SK-N-SH treated with all-trans-retinoic acid at 6 μM for 48 hours (cell line): ENCODE results near the gene ULK3.

ENCODE experiments used
- ATAC-seq: fragments of 200-7000 bp; cut with Tn5 transposase; 3 replicates; pipeline ENCODE4 v1.9.1; 2020; ENCODE audit warnings: mild to moderate bottlenecking, moderate library complexity
- ARNTL ChIP-seq: fragments of 450-650 bp; formaldehyde crosslinking; IDR thresholded peaks from 2 replicates; pipeline ENCODE4 v1.5.0; 2020; ENCODE audit warnings: low read depth, mild to moderate bottlenecking, moderate library complexity, borderline replicate concordance
- BACH2 ChIP-seq: fragments of 250-450 bp; sonication (Bioruptor Pico); IDR thresholded peaks from 2 replicates; pipeline ENCODE4 v1.9.0; 2021; ENCODE audit warnings: mild to moderate bottlenecking, borderline replicate concordance
- ESRRG ChIP-seq: fragments of 250-450 bp; sonication (Bioruptor Pico); IDR thresholded peaks from 2 replicates; pipeline ENCODE4 v1.6.1; 2021; ENCODE audit warnings: mild to moderate bottlenecking
- GLIS3 ChIP-seq: fragments of 250-450 bp; sonication (Bioruptor Pico); IDR thresholded peaks from 2 replicates; pipeline ENCODE4 v1.5.0; 2020; ENCODE audit warnings: mild to moderate bottlenecking, moderate library complexity
- ISL1 ChIP-seq: fragments of 250-450 bp; sonication (Bioruptor Pico); IDR thresholded peaks from 2 replicates; pipeline ENCODE4 v2.1.2; 2022; ENCODE audit warnings: mild to moderate bottlenecking, moderate library complexity
- OSR1 ChIP-seq: fragments of 250-450 bp; sonication (Bioruptor Pico); IDR thresholded peaks from 2 replicates; pipeline ENCODE4 v1.8.0; 2022; ENCODE audit warnings: moderate library complexity, mild to moderate bottlenecking, inconsistent platforms
- PPARA ChIP-seq: fragments of 250-450 bp; sonication (Bioruptor Pico); IDR thresholded peaks from 2 replicates; pipeline ENCODE4 v1.5.0; 2020; ENCODE audit warnings: mild to moderate bottlenecking, borderline replicate concordance
- RARB ChIP-seq: fragments of 250-450 bp; sonication (Bioruptor Pico); IDR thresholded peaks from 2 replicates; pipeline ENCODE4 v1.8.0; 2021; ENCODE audit warnings: mild to moderate bottlenecking, moderate library complexity
- TCF4 ChIP-seq: fragments of 250-450 bp; sonication (Bioruptor Pico); IDR thresholded peaks from 2 replicates; pipeline ENCODE4 v1.8.0; 2021; ENCODE audit warnings: mild to moderate bottlenecking, moderate library complexity, borderline replicate concordance
- TOX ChIP-seq: fragments of 250-450 bp; sonication (Bioruptor Pico); IDR thresholded peaks from 2 replicates; pipeline ENCODE4 v1.8.0; 2021; ENCODE audit warnings: mild to moderate bottlenecking, moderate library complexity, borderline replicate concordance
- ZC3H10 ChIP-seq: fragments of 250-450 bp; sonication (Bioruptor Pico); IDR thresholded peaks from 2 replicates; pipeline ENCODE4 v1.5.1; 2021; ENCODE audit warnings: mild to moderate bottlenecking, moderate library complexity
- ZFP3 ChIP-seq: fragments of 250-450 bp; sonication (Bioruptor Pico); IDR thresholded peaks from 2 replicates; pipeline ENCODE4 v1.5.0; 2020; ENCODE audit warnings: mild to moderate bottlenecking, moderate library complexity
- ZFP30 ChIP-seq: fragments of 450-650 bp; formaldehyde crosslinking; IDR thresholded peaks from 2 replicates; pipeline ENCODE4 v1.5.0; 2022; ENCODE audit warnings: mild to moderate bottlenecking, moderate library complexity
- ZNF565 ChIP-seq: fragments of 450-650 bp; formaldehyde crosslinking; conservative IDR thresholded peaks from 2 replicates; pipeline ENCODE4 v1.5.0; 2020; ENCODE audit warnings: low read depth, mild to moderate bottlenecking, moderate library complexity
- ZNF70 ChIP-seq: fragments of 450-650 bp; formaldehyde crosslinking; IDR thresholded peaks from 2 replicates; pipeline ENCODE4 v1.5.0; 2020; ENCODE audit warnings: mild to moderate bottlenecking, moderate library complexity
- ZNF8 ChIP-seq: fragments of 450-650 bp; formaldehyde crosslinking; IDR thresholded peaks from 2 replicates; pipeline ENCODE4 v1.5.0; 2020; ENCODE audit warnings: mild to moderate bottlenecking, moderate library complexity
- TF ChIP-seq, protein P1 (sequence below): fragments of 250-450 bp; sonication (Bioruptor Pico); IDR thresholded peaks from 2 replicates; pipeline ENCODE4 v1.8.0; 2021; ENCODE audit warnings: low read depth, mild to moderate bottlenecking, moderate library complexity, borderline replicate concordance
- TF ChIP-seq, protein P2 (sequence below): fragments of 250-450 bp; sonication (Bioruptor Pico); IDR thresholded peaks from 2 replicates; pipeline ENCODE4 v1.5.1; 2020; ENCODE audit warnings: low read depth, mild to moderate bottlenecking, moderate library complexity
- TF ChIP-seq, protein P3 (sequence below): fragments of 250-450 bp; sonication (Bioruptor Pico); IDR thresholded peaks from 2 replicates; pipeline ENCODE4 v1.5.1; 2021; ENCODE audit warnings: mild to moderate bottlenecking, moderate library complexity
- TF ChIP-seq, protein P4 (sequence below): fragments of 250-450 bp; sonication (Bioruptor Pico); IDR thresholded peaks from 2 replicates; pipeline ENCODE4 v1.8.0; 2020; ENCODE audit warnings: mild to moderate bottlenecking, moderate library complexity, borderline replicate concordance

The ULK3 gene

DNA sequence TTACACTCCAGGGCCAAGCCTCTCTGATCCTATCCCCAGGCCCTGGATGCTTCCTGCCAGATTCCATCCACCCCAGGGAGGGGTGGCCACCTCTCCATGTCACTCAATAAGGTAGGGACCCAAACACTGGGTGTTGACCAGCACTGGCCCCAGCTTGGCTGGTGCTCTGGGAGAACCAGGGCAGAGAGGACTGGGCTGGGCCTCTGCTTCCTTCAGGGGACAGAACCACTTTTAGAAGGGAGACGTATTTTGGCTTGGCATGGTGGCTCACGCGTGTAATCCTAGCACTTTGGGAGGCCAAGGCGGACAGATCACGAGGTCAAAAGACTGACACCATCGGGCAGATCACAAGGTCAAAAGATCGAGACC is 21.2 kb downstream of the ULK3 start:
- TF ChIP-seq ZNF8 (CRISPR knock-in tag): no peak
- no peak for TF ChIP-seq ARNTL (CRISPR knock-in tag)
- no peak for TF ChIP-seq RARB (CRISPR knock-in tag)
- TF ChIP-seq ZC3H10 (CRISPR knock-in tag): no peak
- TF ChIP-seq, protein P1, sequence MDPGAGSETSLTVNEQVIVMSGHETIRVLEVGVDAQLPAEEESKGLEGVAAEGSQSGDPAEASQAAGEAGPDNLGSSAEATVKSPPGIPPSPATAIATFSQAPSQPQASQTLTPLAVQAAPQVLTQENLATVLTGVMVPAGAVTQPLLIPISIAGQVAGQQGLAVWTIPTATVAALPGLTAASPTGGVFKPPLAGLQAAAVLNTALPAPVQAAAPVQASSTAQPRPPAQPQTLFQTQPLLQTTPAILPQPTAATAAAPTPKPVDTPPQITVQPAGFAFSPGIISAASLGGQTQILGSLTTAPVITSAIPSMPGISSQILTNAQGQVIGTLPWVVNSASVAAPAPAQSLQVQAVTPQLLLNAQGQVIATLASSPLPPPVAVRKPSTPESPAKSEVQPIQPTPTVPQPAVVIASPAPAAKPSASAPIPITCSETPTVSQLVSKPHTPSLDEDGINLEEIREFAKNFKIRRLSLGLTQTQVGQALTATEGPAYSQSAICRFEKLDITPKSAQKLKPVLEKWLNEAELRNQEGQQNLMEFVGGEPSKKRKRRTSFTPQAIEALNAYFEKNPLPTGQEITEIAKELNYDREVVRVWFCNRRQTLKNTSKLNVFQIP: no peak
- no peak for ATAC-seq

DNA sequence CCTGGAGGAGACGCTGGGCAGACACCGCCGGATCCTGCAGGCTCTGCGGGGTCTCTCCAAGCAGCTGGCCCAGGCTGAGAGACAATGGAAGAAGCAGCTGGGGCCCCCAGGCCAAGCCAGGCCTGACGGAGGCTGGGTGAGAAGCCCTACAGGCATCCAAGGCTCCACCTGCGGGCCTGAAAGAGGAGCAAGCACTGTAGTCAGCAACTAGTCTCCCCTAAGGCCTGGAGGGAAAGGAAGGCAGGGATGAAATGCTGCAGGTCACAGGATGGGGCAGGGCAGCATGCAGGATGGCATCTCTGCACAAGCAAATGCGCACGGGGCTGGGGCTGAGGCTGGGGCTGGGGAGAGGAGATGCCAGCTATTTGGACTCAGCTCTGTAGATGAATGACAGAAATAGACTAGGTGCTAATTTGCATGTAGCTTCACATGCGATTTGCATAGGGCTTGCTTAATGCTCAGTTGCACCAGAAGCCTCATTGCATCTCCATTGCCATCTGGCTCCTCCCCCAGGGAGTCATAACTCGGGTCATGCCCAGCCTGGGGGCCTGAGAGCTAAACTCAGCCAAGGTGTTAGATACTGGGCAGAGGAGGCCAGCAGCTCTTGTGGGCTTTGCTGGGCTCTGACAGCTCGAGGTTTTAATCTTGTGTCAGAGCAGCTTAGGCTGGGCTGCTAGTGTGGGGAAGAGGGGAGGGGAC is 21.7 kb downstream of the ULK3 start:
- ATAC-seq: no peak
- TF ChIP-seq PPARA (CRISPR knock-in tag): no peak
- TF ChIP-seq ZFP30: no peak
- no peak for TF ChIP-seq ISL1 (CRISPR knock-in tag)
- TF ChIP-seq, protein P2, sequence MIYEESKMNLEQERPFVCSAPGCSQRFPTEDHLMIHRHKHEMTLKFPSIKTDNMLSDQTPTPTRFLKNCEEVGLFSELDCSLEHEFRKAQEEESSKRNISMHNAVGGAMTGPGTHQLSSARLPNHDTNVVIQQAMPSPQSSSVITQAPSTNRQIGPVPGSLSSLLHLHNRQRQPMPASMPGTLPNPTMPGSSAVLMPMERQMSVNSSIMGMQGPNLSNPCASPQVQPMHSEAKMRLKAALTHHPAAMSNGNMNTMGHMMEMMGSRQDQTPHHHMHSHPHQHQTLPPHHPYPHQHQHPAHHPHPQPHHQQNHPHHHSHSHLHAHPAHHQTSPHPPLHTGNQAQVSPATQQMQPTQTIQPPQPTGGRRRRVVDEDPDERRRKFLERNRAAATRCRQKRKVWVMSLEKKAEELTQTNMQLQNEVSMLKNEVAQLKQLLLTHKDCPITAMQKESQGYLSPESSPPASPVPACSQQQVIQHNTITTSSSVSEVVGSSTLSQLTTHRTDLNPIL (CRISPR knock-in tag): no peak
- TF ChIP-seq ARNTL (CRISPR knock-in tag): no peak
- no peak for TF ChIP-seq TCF4 (CRISPR knock-in tag)
- no peak for TF ChIP-seq ZNF70
- TF ChIP-seq, protein P3, sequence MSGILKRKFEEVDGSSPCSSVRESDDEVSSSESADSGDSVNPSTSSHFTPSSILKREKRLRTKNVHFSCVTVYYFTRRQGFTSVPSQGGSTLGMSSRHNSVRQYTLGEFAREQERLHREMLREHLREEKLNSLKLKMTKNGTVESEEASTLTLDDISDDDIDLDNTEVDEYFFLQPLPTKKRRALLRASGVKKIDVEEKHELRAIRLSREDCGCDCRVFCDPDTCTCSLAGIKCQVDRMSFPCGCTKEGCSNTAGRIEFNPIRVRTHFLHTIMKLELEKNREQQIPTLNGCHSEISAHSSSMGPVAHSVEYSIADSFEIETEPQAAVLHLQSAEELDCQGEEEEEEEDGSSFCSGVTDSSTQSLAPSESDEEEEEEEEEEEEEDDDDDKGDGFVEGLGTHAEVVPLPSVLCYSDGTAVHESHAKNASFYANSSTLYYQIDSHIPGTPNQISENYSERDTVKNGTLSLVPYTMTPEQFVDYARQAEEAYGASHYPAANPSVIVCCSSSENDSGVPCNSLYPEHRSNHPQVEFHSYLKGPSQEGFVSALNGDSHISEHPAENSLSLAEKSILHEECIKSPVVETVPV (CRISPR knock-in tag): no peak
- TF ChIP-seq, all 23 proteins: peak for 0

DNA sequence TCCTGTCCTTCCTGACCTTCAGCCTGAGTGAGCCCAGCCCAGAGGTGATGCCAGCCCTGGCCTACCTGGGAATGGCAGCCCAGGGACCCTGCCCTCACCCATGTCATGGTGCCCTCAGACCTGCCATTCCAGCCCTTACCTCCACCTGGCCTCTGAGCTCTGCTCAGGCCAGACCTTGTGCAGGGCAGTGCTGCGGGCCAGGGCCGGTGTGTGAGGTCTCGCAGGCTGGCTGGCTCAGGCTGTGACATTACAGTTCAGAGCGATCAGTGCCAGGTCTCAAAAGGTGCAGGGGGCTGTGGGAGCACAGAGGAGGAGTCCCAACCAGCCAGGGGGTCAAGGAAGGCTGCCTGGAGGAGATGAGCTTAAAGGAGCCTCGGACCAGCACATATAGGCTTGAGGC is 22.9 kb downstream of the ULK3 start:
- TF ChIP-seq ZNF8 (CRISPR knock-in tag): no peak
- TF ChIP-seq ZC3H10 (CRISPR knock-in tag): no peak
- TF ChIP-seq ZNF565 (CRISPR knock-in tag): no peak
- TF ChIP-seq ISL1 (CRISPR knock-in tag): no peak
- no peak for TF ChIP-seq BACH2 (CRISPR knock-in tag)
- TF ChIP-seq OSR1: no peak
- no peak for TF ChIP-seq ZFP3 (CRISPR knock-in tag)
- TF ChIP-seq ESRRG (CRISPR knock-in tag): no peak
- TF ChIP-seq TOX (CRISPR knock-in tag): no peak
- no peak for TF ChIP-seq GLIS3 (CRISPR knock-in tag)
- no peak for TF ChIP-seq ZNF70
- TF ChIP-seq, protein P1: no peak
- TF ChIP-seq, protein P4, sequence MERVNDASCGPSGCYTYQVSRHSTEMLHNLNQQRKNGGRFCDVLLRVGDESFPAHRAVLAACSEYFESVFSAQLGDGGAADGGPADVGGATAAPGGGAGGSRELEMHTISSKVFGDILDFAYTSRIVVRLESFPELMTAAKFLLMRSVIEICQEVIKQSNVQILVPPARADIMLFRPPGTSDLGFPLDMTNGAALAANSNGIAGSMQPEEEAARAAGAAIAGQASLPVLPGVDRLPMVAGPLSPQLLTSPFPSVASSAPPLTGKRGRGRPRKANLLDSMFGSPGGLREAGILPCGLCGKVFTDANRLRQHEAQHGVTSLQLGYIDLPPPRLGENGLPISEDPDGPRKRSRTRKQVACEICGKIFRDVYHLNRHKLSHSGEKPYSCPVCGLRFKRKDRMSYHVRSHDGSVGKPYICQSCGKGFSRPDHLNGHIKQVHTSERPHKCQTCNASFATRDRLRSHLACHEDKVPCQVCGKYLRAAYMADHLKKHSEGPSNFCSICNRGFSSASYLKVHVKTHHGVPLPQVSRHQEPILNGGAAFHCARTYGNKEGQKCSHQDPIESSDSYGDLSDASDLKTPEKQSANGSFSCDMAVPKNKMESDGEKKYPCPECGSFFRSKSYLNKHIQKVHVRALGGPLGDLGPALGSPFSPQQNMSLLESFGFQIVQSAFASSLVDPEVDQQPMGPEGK: no peak

DNA sequence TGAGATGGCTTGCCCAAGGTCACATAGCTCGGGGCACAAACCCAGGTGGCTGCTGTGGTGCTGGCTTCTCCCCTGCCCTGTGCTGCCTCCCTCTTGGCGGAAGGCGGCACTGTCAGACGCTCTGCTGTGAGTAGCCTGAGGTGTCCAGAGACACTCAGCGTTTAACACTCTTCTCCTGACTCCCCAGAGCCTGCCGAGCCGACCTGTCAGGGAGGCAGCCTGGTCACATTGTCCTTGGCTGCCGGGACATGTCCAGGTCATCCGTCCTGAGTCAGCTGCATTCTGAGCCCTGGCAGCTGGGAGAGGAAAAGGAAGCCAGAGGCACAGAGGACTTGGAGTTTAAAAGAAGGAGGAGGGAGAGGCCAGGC is 25.6 kb downstream of the ULK3 start:
- peak; percentile 60 for ATAC-seq
- TF ChIP-seq TOX (CRISPR knock-in tag) (no peak), ZNF8 (CRISPR knock-in tag) (no peak), ZC3H10 (CRISPR knock-in tag) (no peak)
- TF ChIP-seq, protein P4: no peak
- TF ChIP-seq, protein P3 (CRISPR knock-in tag): no peak
- TF ChIP-seq, protein P1: no peak

More for the DNA sequence above, 22.9 kb downstream of the ULK3 start:
- ATAC-seq: no peak
